GM19043 (cell line): ENCODE measurements around the gene MARCHF3.
A peak's percentile ranks its signal among the peaks of the same experiment; 100 is the strongest.

Experiments
- ATAC-seq: cut with Tn5 transposase; IDR thresholded peaks from one replicate; pipeline ENCODE4 v1.9.1; 2021; ENCODE audit warnings: low read depth; ENCODE audit not compliant: unreplicated experiment

MARCHF3 gene

GRCh38 chr5:126884269-126884819 lies 146.0 kb downstream of the MARCHF3 start:
- no peak for ATAC-seq

- ATAC-seq, result no peak
These were observed 146.7 kb downstream of the MARCHF3 start for GRCh38 chr5:126883564-126884245.

DNA sequence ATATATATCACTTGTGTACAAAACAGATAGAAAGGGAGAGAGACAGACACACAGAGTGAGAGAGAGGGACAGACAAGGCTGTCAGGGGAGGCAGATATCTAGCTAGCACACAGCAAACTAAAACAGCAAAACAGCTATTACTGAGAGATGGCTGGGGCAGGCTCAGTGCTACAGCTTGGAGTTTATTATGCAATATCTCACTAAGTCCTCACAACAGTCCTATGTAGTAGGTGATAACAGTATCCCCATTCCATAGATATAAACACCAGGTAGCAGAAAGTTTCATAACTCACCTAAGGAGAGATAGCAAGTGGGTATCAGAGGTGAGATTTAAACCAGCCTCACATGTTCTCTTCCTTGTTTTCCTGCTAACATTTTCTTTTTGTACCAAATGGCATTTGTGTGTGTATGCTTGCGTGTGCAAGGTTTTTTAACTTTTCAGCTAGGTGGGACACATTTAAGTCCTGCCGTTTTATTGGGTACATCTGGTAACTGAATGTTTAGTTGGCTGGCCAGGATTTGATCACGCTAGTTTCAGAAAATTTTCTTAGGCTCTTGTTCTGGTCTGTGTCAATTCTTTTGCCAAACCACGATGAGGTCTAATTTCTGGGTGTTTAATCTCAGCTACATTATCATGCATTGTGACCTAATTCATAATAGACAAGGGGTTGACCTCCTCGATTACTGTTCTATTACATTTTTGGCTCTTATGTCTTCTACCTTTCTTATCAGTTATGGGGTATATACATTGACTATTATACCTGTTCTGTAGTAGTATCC lies 148.3 kb downstream of the MARCHF3 start:
- no peak for ATAC-seq

DNA sequence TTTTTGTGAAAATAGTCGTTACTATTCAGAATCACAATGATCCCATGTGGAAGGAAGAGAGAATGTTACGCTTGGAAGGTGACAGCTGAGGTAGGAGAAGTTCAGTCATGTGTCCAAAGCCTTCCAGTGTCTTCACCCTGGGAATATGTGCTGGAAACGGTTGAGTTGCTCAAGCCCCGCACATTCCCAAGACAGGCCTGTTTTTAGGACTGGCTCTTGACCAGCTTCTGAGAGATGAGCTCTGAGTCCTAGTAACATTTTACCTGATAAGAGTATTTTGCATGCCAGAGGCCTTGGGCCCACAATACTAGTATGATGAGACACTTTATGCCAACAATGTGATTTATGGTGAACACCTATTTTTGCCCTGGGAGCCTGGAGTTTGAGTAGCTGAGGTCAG lies 151.7 kb downstream of the MARCHF3 start:
- ATAC-seq, result no peak

- ATAC-seq, result no peak
These were observed 152.3 kb downstream of the MARCHF3 start for GRCh38 chr5:126878085-126878484.

DNA sequence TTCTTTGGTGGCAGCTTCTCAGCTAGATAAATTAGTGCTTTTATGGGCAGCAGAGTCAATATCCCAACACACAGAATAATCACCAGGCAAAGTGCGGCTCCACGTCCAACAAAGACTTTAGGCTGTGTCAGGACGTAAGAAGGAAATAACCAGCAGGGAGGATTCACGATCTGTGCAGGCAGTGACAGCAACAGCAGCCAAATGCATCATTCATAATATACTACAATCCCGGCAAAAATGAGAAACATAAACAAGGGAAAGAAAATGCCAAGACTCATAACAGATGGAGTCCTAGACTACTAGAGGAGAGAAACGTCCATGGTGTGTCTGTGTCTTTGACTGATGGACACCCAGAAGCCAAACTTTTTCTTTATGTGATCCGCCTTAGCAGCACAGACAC lies 152.8 kb downstream of the MARCHF3 start:
- ATAC-seq, result no peak

DNA sequence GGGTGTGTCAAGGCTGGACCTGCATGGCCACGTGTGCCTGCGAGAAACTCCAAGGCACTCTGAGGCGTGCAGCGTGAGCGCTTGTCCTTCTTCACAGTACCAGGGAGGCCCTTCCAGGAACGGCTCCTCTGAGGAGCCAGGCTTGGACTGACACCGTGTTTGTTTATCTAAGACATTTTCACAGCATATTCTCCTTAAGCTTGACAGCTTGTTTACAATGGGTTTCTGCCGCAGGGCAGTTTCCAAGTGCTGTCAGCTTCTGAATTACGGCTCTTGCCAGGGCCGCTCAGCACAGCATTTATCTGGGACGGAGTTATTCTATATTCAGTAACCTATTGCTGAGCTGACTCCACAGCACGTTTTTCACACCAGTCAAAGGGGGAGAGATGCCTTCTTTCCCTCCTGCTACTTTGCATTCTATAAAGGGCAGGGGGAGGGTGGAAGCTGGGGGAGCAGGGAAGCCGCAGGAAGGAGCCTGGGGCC lies 155.0 kb downstream of the MARCHF3 start:
- no peak for ATAC-seq

DNA sequence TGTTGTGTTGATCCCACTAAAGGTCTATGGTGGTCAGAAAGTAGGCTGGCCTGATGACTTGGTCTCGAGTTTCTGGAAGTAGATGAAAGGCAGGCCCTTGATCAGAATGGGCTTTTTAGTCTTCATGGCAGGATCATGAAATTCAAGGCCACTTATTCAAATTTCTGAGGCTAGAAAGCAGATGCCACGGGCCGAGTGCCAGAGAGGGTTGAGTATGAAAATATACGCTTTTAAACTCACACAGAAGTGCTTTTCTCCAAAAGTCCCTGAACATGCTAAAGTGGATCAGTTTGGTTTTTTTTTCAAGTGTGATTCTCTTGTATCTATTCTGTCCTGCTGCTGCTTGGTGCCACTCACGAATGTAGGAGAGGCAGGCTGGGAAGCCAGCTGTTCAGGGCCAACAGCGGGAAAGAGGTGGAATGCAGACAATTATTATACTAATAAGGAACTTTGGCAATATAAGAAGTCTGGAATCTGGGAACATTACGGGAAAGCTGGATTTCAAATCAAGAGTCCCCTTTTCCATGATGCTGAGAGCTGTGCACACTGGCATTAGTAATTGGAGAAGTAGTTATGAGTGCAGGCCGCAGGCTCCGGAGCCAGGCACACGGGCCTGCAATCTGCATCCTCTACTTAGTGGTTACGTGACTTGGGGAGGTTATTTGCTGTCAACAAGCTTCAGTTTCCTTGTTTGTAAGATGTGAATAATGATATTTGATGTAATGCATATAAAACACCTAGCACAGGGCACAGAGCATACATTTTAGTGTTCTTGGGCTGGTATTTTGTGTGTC lies 157.6 kb downstream of the MARCHF3 start:
- no peak for ATAC-seq

DNA sequence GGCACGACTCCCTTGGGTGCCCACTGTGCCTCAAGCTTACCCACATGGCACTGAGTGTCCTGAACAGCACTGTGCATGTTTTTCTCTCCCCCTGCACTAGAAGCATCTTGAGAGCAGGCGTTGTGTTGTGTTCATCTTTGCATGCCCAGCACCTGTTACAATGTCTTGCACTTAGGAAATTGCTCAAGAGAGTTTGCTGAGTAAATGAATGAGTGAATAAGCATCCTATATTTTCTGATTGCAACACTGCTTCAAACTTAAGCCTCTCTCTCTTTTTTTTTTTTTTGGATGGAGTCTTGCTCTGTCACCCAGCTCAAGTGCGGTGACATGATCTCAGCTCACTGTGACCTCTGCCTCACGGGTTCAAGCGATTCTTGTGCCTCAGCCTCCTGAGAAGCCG lies 158.9 kb downstream of the MARCHF3 start:
- no peak for ATAC-seq

GRCh38 chr5:126869005-126869451 lies 161.3 kb downstream of the MARCHF3 start:
- peak; percentile 87 for ATAC-seq

GRCh38 chr5:126868338-126869004 lies 161.9 kb downstream of the MARCHF3 start:
- ATAC-seq, result no peak

- no peak for ATAC-seq
These were observed 163.3 kb downstream of the MARCHF3 start for GRCh38 chr5:126866851-126867636.

- no peak for ATAC-seq
These were observed 165.1 kb downstream of the MARCHF3 start for GRCh38 chr5:126865299-126865698.

DNA sequence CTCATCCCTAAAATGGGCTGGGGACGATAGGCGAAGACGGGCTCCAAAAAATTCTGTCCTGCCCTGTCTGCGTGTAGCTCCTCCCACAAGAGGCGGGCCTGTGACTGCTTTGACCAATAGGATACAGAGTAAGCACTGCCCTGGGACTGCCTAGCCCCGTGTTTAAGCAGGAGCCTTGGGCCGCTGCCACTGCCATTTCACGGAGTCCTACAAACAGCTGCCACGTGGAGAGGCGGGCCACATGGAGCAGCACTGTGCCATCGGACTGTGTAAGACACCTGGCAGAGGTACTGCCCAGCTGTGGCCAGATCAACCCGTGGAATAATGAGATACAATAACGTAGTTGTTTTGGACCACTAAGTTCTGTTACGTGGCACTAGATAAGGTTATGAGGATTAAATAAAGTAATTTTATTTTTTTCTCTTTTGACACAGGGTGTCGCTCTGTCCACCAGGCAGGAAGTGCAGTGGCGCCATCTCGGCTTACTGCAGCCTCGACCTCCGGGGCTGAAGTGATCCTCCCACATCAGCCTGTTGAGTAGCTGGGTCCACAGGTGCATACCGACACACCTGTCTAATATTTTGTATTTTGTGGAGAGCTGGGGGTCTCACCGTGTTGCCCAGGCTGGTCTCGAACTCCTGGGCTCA lies 166.2 kb downstream of the MARCHF3 start:
- no peak for ATAC-seq

DNA sequence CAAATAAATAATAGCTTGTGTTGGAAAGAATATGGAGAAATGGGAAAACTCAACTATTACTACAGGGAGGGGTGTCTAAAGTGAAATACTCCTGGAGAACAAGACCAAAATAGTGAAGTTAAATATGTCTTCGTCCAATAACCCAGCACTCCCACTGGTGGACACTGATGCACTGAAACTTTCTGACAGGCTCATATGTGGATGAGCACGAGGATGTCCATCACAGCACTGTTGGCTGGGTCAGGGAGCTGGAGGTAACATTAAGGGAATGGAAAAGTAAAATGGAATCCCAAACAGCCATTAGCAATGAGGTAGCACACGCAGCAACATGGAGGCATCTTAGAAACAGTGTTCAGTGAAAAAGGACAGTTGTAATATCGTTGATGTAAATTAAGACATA lies 167.0 kb downstream of the MARCHF3 start:
- no peak for ATAC-seq

DNA sequence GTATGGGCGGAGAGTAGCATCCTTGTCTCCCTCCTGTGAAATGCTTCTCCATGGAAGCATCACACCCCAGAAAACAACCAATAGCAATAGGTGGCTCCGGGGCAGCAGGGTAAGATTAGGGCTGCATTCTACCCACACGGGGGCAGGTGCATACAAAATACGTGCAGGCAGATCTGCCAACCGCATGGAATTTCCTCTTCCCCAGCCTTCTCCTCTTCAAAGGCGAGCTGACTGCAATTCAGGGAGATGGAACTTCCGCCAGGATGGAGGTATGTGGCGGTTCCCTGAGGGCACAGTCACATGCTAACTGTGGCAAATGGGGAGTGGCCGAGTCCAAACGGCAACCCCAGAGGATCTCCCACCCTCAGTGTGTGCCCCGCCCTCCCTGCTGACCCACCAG lies 171.9 kb downstream of the MARCHF3 start:
- ATAC-seq, result no peak

DNA sequence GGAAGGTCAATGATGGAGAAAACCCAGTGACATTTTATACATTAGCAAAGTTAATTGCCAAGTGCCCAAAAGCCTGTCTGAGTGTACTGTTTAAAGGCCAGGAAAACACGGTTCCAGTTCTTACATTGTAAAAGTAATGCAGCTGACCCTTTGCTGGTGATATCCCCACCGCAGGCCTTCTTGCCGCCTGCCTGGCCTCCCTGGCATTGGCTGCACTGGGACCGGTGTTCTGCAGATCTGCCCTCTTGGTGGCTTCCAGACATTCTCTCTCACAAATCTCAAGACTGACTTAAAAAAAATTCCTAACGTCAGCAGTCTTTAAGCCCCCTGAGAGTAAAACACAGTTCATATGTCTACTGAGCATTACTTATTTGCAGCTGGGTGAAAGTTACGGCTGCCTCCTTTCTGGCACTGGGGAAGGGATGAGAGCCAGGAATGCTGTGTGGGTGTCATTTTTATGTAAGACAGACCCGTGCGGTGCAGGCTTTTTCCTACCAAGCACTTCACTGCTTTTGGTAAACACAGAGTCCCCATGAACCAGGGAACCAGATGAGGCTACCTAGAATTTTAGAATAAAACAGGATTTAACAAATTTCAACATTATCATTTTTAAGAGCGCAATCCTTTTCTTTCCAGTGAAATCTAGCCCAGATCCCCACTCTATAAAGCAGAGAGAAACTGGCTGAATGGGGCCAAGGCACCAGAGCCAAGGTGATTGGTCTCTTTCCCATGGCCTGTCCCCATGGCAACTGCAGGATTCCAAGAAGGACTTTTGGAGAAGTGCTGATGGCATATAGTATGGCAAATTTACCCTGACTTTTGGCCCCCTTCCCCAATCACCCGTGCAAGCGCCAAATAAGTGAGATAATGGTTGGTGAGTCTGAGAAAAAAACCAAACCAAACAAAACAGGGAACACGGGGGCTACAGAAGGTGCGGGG lies 172.6 kb downstream of the MARCHF3 start:
- no peak for ATAC-seq

DNA sequence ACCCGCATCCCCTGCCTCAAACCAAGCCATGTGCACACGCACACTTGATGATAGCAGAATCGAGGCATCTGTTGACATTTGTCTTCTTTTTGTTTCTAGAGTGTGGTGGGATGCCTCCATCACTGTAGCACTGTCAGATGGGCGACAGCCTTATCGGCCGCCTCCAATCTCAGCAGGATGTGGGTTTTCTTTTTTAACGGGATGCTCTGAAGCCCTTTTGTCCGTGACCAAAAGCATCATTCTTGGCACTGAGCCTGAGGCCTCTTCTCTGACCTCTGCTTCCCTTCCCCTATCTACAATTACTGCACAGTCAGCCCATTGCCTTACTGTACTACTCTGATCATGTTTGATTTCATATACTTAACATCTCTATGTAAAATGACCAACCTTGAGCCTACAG lies 175.1 kb downstream of the MARCHF3 start:
- ATAC-seq, result no peak
